HepG2 (cell line): ENCODE measurements around the gene ATG9A. TPM values are rescaled to one million over a fixed set of nuclear protein-coding genes. Genes with fewer than 3 reads are reported as not detected.

Experiments used
- AKAP8 ChIP-seq: sonication (generic); formaldehyde crosslinking; IDR thresholded peaks from 2 replicates; pipeline ENCODE4 v1.5.1; 2020; ENCODE audit warnings: mild to moderate bottlenecking, missing genetic modification reagents
- CENPX ChIP-seq: sonication (generic); formaldehyde crosslinking; IDR thresholded peaks from 2 replicates; pipeline ENCODE4 v1.9.0; 2021; ENCODE audit warnings: mild to moderate bottlenecking, missing genetic modification reagents, moderate library complexity
- CHD2 ChIP-seq: IDR thresholded peaks from 2 replicates; pipeline ENCODE4 v1.6.1; 2011; ENCODE audit warnings: low read depth, low read length, improper control_type of control experiment
- EHMT2 ChIP-seq: fragments of 200-600 bp; sonication (generic); IDR thresholded peaks from 2 replicates; pipeline ENCODE4 v1.7.0; 2017; ENCODE audit warnings: antibody characterized with exemption, low read depth, low read length, borderline replicate concordance
- GFI1 ChIP-seq: sonication (generic); formaldehyde crosslinking; IDR thresholded peaks from 2 replicates; pipeline ENCODE4 v1.5.0; 2020; ENCODE audit warnings: missing genetic modification reagents, mild to moderate bottlenecking, borderline replicate concordance
- GTF2F1 ChIP-seq: fragments of 150-350 bp; IDR thresholded peaks from 2 replicates; pipeline ENCODE4 v1.6.1; 2014; ENCODE audit warnings: low read length
- HIVEP1 ChIP-seq: sonication (generic); formaldehyde crosslinking; IDR thresholded peaks from 2 replicates; pipeline ENCODE4 v1.4.0; 2020; ENCODE audit warnings: mild to moderate bottlenecking, missing genetic modification reagents
- HNRNPLL ChIP-seq: fragments of 200-400 bp; formaldehyde crosslinking; IDR thresholded peaks from 2 replicates; pipeline ENCODE4 v1.6.1; 2017; ENCODE audit warnings: mild to moderate bottlenecking, low read depth, low read length; ENCODE audit not compliant: poor library complexity, severe bottlenecking
- HOXA9 ChIP-seq: sonication (generic); formaldehyde crosslinking; IDR thresholded peaks from 2 replicates; pipeline ENCODE4 v1.8.1; 2022; ENCODE audit warnings: missing genetic modification reagents, mild to moderate bottlenecking, moderate library complexity, borderline replicate concordance
- ISX ChIP-seq: sonication (generic); formaldehyde crosslinking; conservative IDR thresholded peaks from 2 replicates; pipeline ENCODE4 v1.5.0; 2020; ENCODE audit warnings: missing genetic modification reagents
- JARID2 ChIP-seq: sonication (generic); formaldehyde crosslinking; IDR thresholded peaks from 2 replicates; pipeline ENCODE4 v1.8.1; 2023; ENCODE audit warnings: missing genetic modification reagents, inconsistent platforms; ENCODE audit not compliant: insufficient replicate concordance
- KMT2B ChIP-seq: IDR thresholded peaks from 2 replicates; pipeline ENCODE4 v1.6.1; 2016; ENCODE audit warnings: missing genetic modification reagents, missing compliant biosample characterization
- NFKBIZ ChIP-seq: IDR thresholded peaks from 2 replicates; pipeline ENCODE4 v1.6.1; 2018; ENCODE audit warnings: missing genetic modification reagents, missing compliant biosample characterization
- POLR2AphosphoS2 ChIP-seq: IDR thresholded peaks from 2 replicates; pipeline ENCODE4 v1.6.1; 2011; ENCODE audit warnings: low read depth, low read length, improper control_type of control experiment
- SIN3A ChIP-seq: IDR thresholded peaks from 2 replicates; pipeline ENCODE4 v1.6.1; 2011; ENCODE audit warnings: low read depth, mild to moderate bottlenecking, control low read depth, low read length, borderline replicate concordance
- SIN3B ChIP-seq: fragments of 150-350 bp; IDR thresholded peaks from 2 replicates; pipeline ENCODE4 v1.6.1; 2014; ENCODE audit warnings: low read length
- STAT6 ChIP-seq: sonication (generic); formaldehyde crosslinking; IDR thresholded peaks from 2 replicates; pipeline ENCODE4 v1.4.0; 2020; ENCODE audit warnings: missing genetic modification reagents, mild to moderate bottlenecking, borderline replicate concordance
- TCF12 ChIP-seq, 2 experiments: fragments of 450-650 bp in 1 of 2; sonication (generic) in 1 of 2; formaldehyde crosslinking in 1 of 2; IDR thresholded peaks; 2 replicates each; pipeline versions ENCODE4 v1.6.1 to v1.8.0; 2017 to 2022; ENCODE audit warnings: antibody characterized with exemption in 1 of 2, mild to moderate bottlenecking in 1 of 2, missing genetic modification reagents in 1 of 2, moderate library complexity in 1 of 2
- ZBTB1 ChIP-seq: sonication (generic); formaldehyde crosslinking; IDR thresholded peaks from 2 replicates; pipeline ENCODE4 v1.4.0; 2020; ENCODE audit warnings: missing genetic modification reagents, borderline replicate concordance
- ZNF383 ChIP-seq: sonication (generic); formaldehyde crosslinking; IDR thresholded peaks from 2 replicates; pipeline ENCODE4 v1.4.0; 2020; ENCODE audit warnings: missing genetic modification reagents, mild to moderate bottlenecking, borderline replicate concordance
- ZNF460 ChIP-seq: sonication (generic); formaldehyde crosslinking; IDR thresholded peaks from 2 replicates; pipeline ENCODE4 v1.5.1; 2020; ENCODE audit warnings: missing genetic modification reagents, mild to moderate bottlenecking, borderline replicate concordance
- ZNF501 ChIP-seq: sonication (generic); formaldehyde crosslinking; IDR thresholded peaks from 2 replicates; pipeline ENCODE4 v1.5.1; 2020; ENCODE audit warnings: mild to moderate bottlenecking, moderate library complexity, missing genetic modification reagents
- ZNF569 ChIP-seq: sonication (generic); formaldehyde crosslinking; IDR thresholded peaks from 2 replicates; pipeline ENCODE4 v1.5.0; 2020; ENCODE audit warnings: mild to moderate bottlenecking, missing genetic modification reagents, moderate library complexity, borderline replicate concordance
- ZNF713 ChIP-seq: sonication (generic); formaldehyde crosslinking; IDR thresholded peaks from 2 replicates; pipeline ENCODE4 v1.4.0; 2020; ENCODE audit warnings: mild to moderate bottlenecking, missing genetic modification reagents
- ZNF75D ChIP-seq: sonication (generic); formaldehyde crosslinking; IDR thresholded peaks from 2 replicates; pipeline ENCODE4 v1.8.1; 2023; ENCODE audit warnings: missing genetic modification reagents, mild to moderate bottlenecking, borderline replicate concordance
- ZNF83 ChIP-seq: sonication (generic); formaldehyde crosslinking; IDR thresholded peaks from 2 replicates; pipeline ENCODE4 v1.4.0; 2020; ENCODE audit warnings: missing genetic modification reagents, mild to moderate bottlenecking, borderline replicate concordance
- polyA plus RNA-seq, 8 experiments: library from polyadenylated mRNA; depleted of rRNA in 3 of 8; stranded (reverse) in 7 of 8; unstranded in 1 of 8; fragments of >200 nt; fragmentation: Illumina TruSeq in 4 of 8; extraction: Trizol in 4 of 8; gene quantifications; 2 replicates each; pipeline versions ENCODE4 v1.2.1 to v1.2.3, GENCODE V29; 2011 to 2016; ENCODE audit warnings: low read depth in 4 of 8, missing spikeins in 1 of 8, mixed read lengths in 1 of 8; ENCODE audit not compliant: insufficient read depth in 1 of 8
- total RNA-seq, 5 experiments: library from RNA; depleted of rRNA; stranded (reverse); fragments of >200 nt; fragmentation: Illumina TruSeq; extraction: Trizol; gene quantifications; 2 replicates each; pipeline ENCODE4 v1.2.3, GENCODE V29; 2016; ENCODE audit warnings: low read depth in 1 of 5
- TF ChIP-seq, protein P1 (sequence below): sonication (generic); formaldehyde crosslinking; IDR thresholded peaks from 2 replicates; pipeline ENCODE4 v1.4.0; 2020; ENCODE audit warnings: missing genetic modification reagents

ATG9A gene
- total and polyA plus RNA-seq, 2 of the 13 experiments (the other 11 are each of a cell fraction or from before 2014, with no cell fraction given): 35.0 to 131 TPM

DNA sequence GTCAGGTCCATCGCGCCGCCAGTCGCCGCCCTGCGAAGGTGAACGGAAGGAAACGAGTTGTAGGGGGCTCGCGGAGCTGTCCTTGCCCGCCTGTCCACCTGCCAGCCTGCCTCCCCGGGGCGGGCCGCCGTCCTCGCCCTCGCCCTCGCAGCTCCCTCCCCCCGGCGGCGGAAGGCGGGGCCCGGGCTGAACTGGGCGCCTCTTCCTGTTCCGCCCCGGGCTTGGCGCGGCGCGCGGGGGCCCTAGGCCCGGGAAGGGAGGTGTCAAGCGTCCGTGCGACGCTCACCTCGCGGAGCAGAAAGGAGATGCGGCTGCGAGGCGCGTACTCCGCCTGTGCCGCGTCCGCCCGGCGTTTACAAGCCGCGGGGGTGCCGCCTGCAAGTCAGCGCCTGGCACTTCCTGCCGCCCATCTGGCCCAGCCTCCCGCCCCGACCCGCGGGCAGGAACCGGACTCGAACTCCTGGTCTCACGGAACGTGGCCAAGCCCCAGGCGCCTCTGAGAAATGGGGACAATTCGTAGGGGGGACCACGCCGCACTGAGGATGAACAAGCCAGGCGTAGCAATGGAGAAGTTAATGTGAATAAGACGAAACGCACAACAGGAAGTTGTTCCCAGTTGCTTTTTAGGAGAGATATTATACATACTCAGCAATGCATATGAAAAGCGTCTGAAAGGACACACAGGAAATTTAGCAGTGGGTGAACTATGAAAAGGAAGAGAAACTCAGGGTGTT lies 52.5 kb downstream of the ATG9A start, which contains the start of gene CNPPD1 (continued):
- TF ChIP-seq STAT6 (CRISPR knock-in tag) (no peak; the same call in 1 of the 2 replicates), TCF12 (IDR thresholded peaks at IDR 0.05) (no peak), TCF12 (CRISPR knock-in tag; IDR thresholded peaks at IDR 0.05) (peak; percentile 89), POLR2AphosphoS2 (no peak), HOXA9 (CRISPR knock-in tag) (peak; percentile 98), HIVEP1 (CRISPR knock-in tag) (peak; percentile 60), ZNF75D (CRISPR knock-in tag) (no peak; the same call in 1 of the 2 replicates), NFKBIZ (CRISPR knock-in tag) (no peak), SIN3A (no peak; the same call in none of the 2 replicates), ZNF569 (CRISPR knock-in tag) (peak; percentile 69; the same call in 1 of the 2 replicates), KMT2B (CRISPR knock-in tag) (no peak; the same call in none of the 2 replicates), CENPX (CRISPR knock-in tag) (no peak), ZNF383 (0 out of 2 replicates have a peak, but pooled peaks have one; percentile 43), ZNF713 (CRISPR knock-in tag) (no peak; the same call in 1 of the 2 replicates), AKAP8 (no peak; the same call in none of the 2 replicates), ZNF501 (CRISPR knock-in tag) (peak; percentile 95), ZBTB1 (CRISPR knock-in tag) (peak; percentile 68; the same call in 1 of the 2 replicates), ISX (CRISPR knock-in tag) (peak; percentile 96), HNRNPLL (peak; percentile 70), ZNF83 (CRISPR knock-in tag) (peak; percentile 74; the same call in 1 of the 2 replicates), ZNF460 (CRISPR knock-in tag) (no peak; the same call in 1 of the 2 replicates), CHD2 (no peak; the same call in 1 of the 2 replicates), JARID2 (no peak), GTF2F1 (no peak), SIN3B (0 out of 2 replicates have a peak, but pooled peaks have one; percentile 35), GFI1 (CRISPR knock-in tag) (peak; percentile 79; the same call in 1 of the 2 replicates), EHMT2 (no peak)
- TF ChIP-seq, protein P1, sequence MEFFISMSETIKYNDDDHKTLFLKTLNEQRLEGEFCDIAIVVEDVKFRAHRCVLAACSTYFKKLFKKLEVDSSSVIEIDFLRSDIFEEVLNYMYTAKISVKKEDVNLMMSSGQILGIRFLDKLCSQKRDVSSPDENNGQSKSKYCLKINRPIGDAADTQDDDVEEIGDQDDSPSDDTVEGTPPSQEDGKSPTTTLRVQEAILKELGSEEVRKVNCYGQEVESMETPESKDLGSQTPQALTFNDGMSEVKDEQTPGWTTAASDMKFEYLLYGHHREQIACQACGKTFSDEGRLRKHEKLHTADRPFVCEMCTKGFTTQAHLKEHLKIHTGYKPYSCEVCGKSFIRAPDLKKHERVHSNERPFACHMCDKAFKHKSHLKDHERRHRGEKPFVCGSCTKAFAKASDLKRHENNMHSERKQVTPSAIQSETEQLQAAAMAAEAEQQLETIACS (CRISPR knock-in tag): peak; percentile 62
